GM12872 (cell line): ENCODE results near the gene RXRG.

Source experiments
- TF ChIP-seq, protein P1 (sequence below): IDR thresholded peaks from 3 replicates; pipeline ENCODE4 v1.5.1; 2011; ENCODE audit warnings: low read depth, mild to moderate bottlenecking, low read length, moderate library complexity; ENCODE audit not compliant: insufficient read depth

The RXRG gene

GRCh38 chr1:165439330-165439729 is 5.6 kb downstream of the RXRG start:
- TF ChIP-seq, protein P1, sequence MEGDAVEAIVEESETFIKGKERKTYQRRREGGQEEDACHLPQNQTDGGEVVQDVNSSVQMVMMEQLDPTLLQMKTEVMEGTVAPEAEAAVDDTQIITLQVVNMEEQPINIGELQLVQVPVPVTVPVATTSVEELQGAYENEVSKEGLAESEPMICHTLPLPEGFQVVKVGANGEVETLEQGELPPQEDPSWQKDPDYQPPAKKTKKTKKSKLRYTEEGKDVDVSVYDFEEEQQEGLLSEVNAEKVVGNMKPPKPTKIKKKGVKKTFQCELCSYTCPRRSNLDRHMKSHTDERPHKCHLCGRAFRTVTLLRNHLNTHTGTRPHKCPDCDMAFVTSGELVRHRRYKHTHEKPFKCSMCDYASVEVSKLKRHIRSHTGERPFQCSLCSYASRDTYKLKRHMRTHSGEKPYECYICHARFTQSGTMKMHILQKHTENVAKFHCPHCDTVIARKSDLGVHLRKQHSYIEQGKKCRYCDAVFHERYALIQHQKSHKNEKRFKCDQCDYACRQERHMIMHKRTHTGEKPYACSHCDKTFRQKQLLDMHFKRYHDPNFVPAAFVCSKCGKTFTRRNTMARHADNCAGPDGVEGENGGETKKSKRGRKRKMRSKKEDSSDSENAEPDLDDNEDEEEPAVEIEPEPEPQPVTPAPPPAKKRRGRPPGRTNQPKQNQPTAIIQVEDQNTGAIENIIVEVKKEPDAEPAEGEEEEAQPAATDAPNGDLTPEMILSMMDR, result no peak

- TF ChIP-seq, protein P1, result no peak
Measured at GRCh38 chr1:165436994-165437393, 7.9 kb downstream of the RXRG start.

- TF ChIP-seq, protein P1, result no peak
Measured at GRCh38 chr1:165435801-165436200, 9.1 kb downstream of the RXRG start.

GRCh38 chr1:165434281-165434680 is 10.6 kb downstream of the RXRG start:
- TF ChIP-seq, protein P1, result no peak

- TF ChIP-seq, protein P1, result no peak
Measured at GRCh38 chr1:165431079-165431478, 13.8 kb downstream of the RXRG start.

GRCh38 chr1:165426745-165427144 is 18.2 kb downstream of the RXRG start:
- TF ChIP-seq, protein P1, result no peak

GRCh38 chr1:165425621-165426020 is 19.3 kb downstream of the RXRG start:
- TF ChIP-seq, protein P1, result no peak
